GM12878 (cell line): ENCODE data around the gene SEMA5A. TPM values are rescaled to one million over a fixed set of nuclear protein-coding genes. Genes with fewer than 3 reads are reported as not detected.

ENCODE experiments used
- ATAC-seq: fragments of 200-7000 bp; cut with Tn5 transposase; 3 replicates; pipeline ENCODE4 v1.9.1; 2020; ENCODE audit warnings: mild to moderate bottlenecking, moderate library complexity
- BruUV-seq: library from RNA; stranded (reverse); fragments of 400-500 nt; replicated peaks from 2 replicates; lab custom pipeline; 2021; lab: Mats Ljungman, UMichigan
- CTCF ChIA-PET: fragments of 300-600 bp; sonication (Branson Sonifier 250); formaldehyde crosslinking; extraction: SDS; loops from one replicate; lab custom pipeline; 2021; ENCODE audit warnings: inconsistent platforms; lab: Yijun Ruan, JAX
- POLR2A ChIA-PET: fragments of 350-600 bp; formaldehyde crosslinking; extraction: SDS; loops from one replicate; lab custom pipeline; 2021; ENCODE audit warnings: inconsistent platforms; lab: Charles Lee
- RAD21 ChIA-PET: fragments of 300-600 bp; sonication (Branson Sonifier 250); formaldehyde crosslinking; loops from one replicate; lab custom pipeline; 2023; ENCODE audit warnings: antibody characterized with exemption; ENCODE audit not compliant: unreplicated experiment; lab: Charles Lee
- SMC1A ChIA-PET: fragments of 300-600 bp; sonication (Branson Sonifier 250); formaldehyde crosslinking; loops from one replicate; lab custom pipeline; 2023; ENCODE audit not compliant: unreplicated experiment, uncharacterized antibody; lab: Charles Lee
- DNase-seq: peaks from one replicate; pipeline ENCODE4 v3.0.0-alpha.2; 2011; ENCODE audit warnings: low read depth, low spot score
- FAIRE-seq: peaks from 3 replicates; lab custom pipeline; 2011; peaks lifted over from hg19 to GRCh38; lab: Jason Lieb, UNC
- H2AFZ ChIP-seq: 2 replicates; pipeline ENCODE4 v1.6.0; 2011; ENCODE audit warnings: low read depth, low read length, control low read depth; ENCODE audit not compliant: control insufficient read depth
- H3K27ac ChIP-seq: 2 replicates; pipeline ENCODE4 v1.5.1; 2011; ENCODE audit warnings: control low read depth; ENCODE audit not compliant: control insufficient read depth, insufficient read depth
- H3K27me3 ChIP-seq, 2 experiments: replicated peaks in 1 of 2; 2 replicates each; pipeline versions ENCODE4 v1.6.0 to v1.6.1; 2011; ENCODE audit warnings: low read length in 1 of 2; ENCODE audit not compliant: control insufficient read depth in 2 of 2, insufficient read depth in 2 of 2
- H3K36me3 ChIP-seq, 2 experiments: 2 replicates each; pipeline ENCODE4 v1.5.1; 2011; ENCODE audit warnings: low read length in 1 of 2; ENCODE audit not compliant: control insufficient read depth in 2 of 2, insufficient read depth in 2 of 2
- H3K4me1 ChIP-seq: 2 replicates; pipeline ENCODE4 v1.6.1; 2011; ENCODE audit warnings: mild to moderate bottlenecking, low read length, moderate library complexity, mixed read lengths; ENCODE audit not compliant: control insufficient read depth, insufficient read depth
- H3K4me2 ChIP-seq: 2 replicates; pipeline ENCODE4 v1.6.0; 2011; ENCODE audit warnings: control low read depth; ENCODE audit not compliant: control insufficient read depth, insufficient read depth
- H3K4me3 ChIP-seq: fragments of 200-600 bp; sonication (generic); 2 replicates; pipeline ENCODE4 v1.5.1; 2016
- H3K79me2 ChIP-seq: 2 replicates; pipeline ENCODE4 v1.6.0; 2011; ENCODE audit warnings: low read length; ENCODE audit not compliant: control insufficient read depth, insufficient read depth
- H3K9ac ChIP-seq: 2 replicates; pipeline ENCODE4 v1.8.0; 2011; ENCODE audit warnings: low read length, control low read depth, mixed read lengths; ENCODE audit not compliant: control insufficient read depth, insufficient read depth
- H3K9me3 ChIP-seq: replicated peaks from 3 replicates; pipeline ENCODE4 v1.5.1; 2011; ENCODE audit warnings: mild to moderate bottlenecking, low read length; ENCODE audit not compliant: control insufficient read depth, insufficient read depth
- H4K20me1 ChIP-seq: 2 replicates; pipeline ENCODE4 v1.6.0; 2011; ENCODE audit not compliant: control insufficient read depth, insufficient read depth
- ATF3 ChIP-seq: IDR thresholded peaks from 2 replicates; pipeline ENCODE4 v1.6.1; 2011; ENCODE audit warnings: low read depth, mild to moderate bottlenecking, low read length, moderate library complexity, borderline replicate concordance; ENCODE audit errors: extremely low read depth
- EGR1 ChIP-seq, 2 experiments: IDR thresholded peaks; 1 replicate in 1 of 2; 2 replicates in 1 of 2; pipeline ENCODE4 v1.6.1; 2011 to 2012; ENCODE audit warnings: low read depth in 2 of 2, low read length in 2 of 2, borderline replicate concordance in 1 of 2, mild to moderate bottlenecking in 1 of 2, moderate library complexity in 1 of 2
- NKRF ChIP-seq: fragments of 450-650 bp; conservative IDR thresholded peaks from 2 replicates; pipeline ENCODE4 v1.6.1; 2017; ENCODE audit warnings: mild to moderate bottlenecking, moderate library complexity
- NR2F1 ChIP-seq: fragments of 450-650 bp; conservative IDR thresholded peaks from 2 replicates; pipeline ENCODE4 v1.6.1; 2017; ENCODE audit warnings: mild to moderate bottlenecking
- WGBS: methylation state at CpG from one replicate; pipeline ENCODE4 v1.1.6; 2016; ENCODE audit warnings: low lambda C conversion rate; ENCODE audit not compliant: insufficient replicate concordance, insufficient coverage; ENCODE audit errors: missing lambda C conversion rate; 5-methylcytosine and 5-hydroxymethylcytosine counted together
- in situ Hi-C: fragments of 300-500 bp; cut with MboI; formaldehyde crosslinking; loops from 9 replicates; pipeline ENCODE4 v1.14.3; 2018; ENCODE audit warnings: mixed read lengths
- intact Hi-C: fragments of 100-400 bp; cut with micrococcal nuclease; formaldehyde crosslinking; loops from one replicate; pipeline ENCODE4 v1.14.2; 2022; ENCODE audit not compliant: unreplicated experiment
- polyA plus RNA-seq, 11 experiments: library from polyadenylated mRNA; depleted of rRNA in 4 of 11; unstranded in 6 of 11; stranded (reverse) in 5 of 11; fragments of >200 nt; fragmentation: Nextera tagmentation in 4 of 11; fragmentation: Illumina TruSeq in 1 of 11; extraction: Ambion mirVana in 4 of 11; extraction: Trizol in 1 of 11; gene quantifications; 1 replicate in 1 of 11; 2 replicates in 10 of 11; pipeline versions ENCODE4 v1.2.1 to v1.2.3, GENCODE V29; 2011 to 2016; ENCODE audit warnings: inconsistent platforms in 2 of 11, missing spikeins in 2 of 11, low read depth in 1 of 11
- total RNA-seq, 4 experiments: library from RNA; depleted of rRNA in 3 of 4; stranded (reverse); fragments of >200 nt in 3 of 4; fragmentation: Illumina TruSeq in 1 of 4; extraction: Trizol in 1 of 4; gene quantifications; 2 replicates each; pipeline versions ENCODE4 v1.2.1 to v1.2.3, GENCODE V29; 2013 to 2021

The SEMA5A gene
- total and polyA plus RNA-seq, 10 of the 15 experiments (the other 5 are each of a cell fraction or from before 2014, with no cell fraction given) = 0.03 to 2.4 (median 0.09) TPM; not detected in 1

GRCh38 chr5:9151684-9152427, 394.0 kb downstream of the SEMA5A start:
- Histone ChIP-seq H3K27ac (no peak overlapping the region), H3K36me3 (no peaks in the 10 kb centered on the region), H3K4me2 (no peak overlapping the region), H3K27me3 (no peaks in the 10 kb centered on the region), H2AFZ (no peak overlapping the region), H3K79me2 (no peaks in the 10 kb centered on the region), H3K4me1 (no peaks in the 10 kb centered on the region), H4K20me1 (no peaks in the 10 kb centered on the region), H3K9ac (no peak overlapping the region), H3K9me3 (no peaks in the 10 kb centered on the region), H3K4me3 (no peak overlapping the region)
- POLR2A ChIA-PET = no interaction called here
- TF ChIP-seq NKRF (no peak), EGR1 (IDR thresholded peaks at IDR 0.05; ENCODE audit: borderline replicate concordance in 1 of 2, low read depth in 2 of 2, low read length in 2 of 2) (no peak), ATF3 (no peak), NR2F1 (no peak)
- ATAC-seq (no peak), DNase-seq (no peak), FAIRE-seq (no peak)
- WGBS = 31% methylated on average over 6 of the region's 6 CpGs
- RAD21 ChIA-PET = no interaction called here
- in situ Hi-C loops = no loop called here
- CTCF ChIA-PET = no interaction called here
- no TSS peak for BruUV-seq
- SMC1A ChIA-PET = interaction anchor here (0.9 kb wide), 1 partner anchor 46 kb away, joined by 3 read pairs; no protein-coding TSS in a partner anchor
- intact Hi-C loops = no loop called here
